ENCODE data around the gene ERP27.

The ERP27 gene

DNA sequence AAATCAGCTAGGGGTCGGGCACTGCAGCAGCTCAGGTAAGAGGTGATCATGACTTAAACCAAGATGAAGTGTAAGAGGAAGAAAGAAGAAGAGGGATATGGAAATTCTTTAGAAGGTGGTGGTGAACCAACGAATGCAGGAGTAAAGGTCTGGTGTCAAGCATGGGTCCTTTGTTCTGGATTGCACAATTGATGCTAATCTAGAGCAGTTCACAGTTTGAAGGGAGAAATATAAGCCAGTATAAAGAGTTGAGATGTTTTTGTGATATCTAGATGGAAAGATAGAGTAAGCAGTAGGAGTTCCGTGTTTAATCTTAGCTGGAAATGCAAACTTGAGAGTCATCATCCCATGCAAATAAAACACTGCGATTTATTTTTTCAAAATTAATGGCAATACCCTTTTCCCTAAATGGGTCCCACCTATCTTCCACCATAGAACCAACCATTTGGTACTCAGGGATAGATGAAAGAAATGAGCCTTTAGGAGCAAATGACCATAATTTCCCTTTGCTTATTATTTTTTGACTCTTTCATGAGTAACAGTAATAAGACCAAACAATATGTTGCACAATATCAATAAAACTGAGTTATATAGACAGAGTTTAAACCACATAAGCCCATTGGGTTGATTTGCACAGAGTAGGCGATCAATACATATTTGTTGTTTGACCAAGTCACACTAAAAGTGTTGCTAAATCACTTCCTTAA lies 37.7 kb downstream of the ERP27 start:
- DNase-seq, result no peak

DNA sequence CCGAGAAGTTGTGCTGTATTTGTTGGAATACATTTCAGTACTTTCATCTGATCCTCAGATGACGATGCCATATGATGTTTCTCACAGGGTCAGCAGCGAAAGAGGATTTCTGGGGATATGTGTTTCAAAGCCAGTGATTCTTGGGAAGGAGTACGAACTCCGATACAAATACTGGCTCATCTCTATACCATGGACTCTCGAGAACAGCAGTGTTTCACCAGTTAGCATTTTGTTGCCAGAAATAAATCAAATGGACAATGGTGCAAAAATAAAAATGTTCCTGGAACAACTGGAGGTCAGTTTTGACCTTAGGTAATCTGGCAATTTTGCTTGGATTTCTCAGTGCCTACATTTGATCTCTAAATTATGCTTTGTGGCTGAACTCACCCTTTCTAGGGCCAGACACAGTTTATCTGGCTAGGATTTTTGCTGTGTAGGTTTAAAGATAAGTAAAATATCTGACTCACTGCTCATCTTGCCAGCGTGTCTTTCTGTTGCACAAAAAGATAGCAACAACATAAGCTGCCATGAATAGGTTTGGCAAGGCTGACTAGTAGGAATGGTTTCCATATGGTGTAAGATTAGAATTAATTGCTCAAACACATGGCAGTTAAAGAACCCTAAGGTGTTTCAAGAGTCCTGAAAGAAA lies 41.7 kb downstream of the ERP27 start:
- no peak for DNase-seq

DNA sequence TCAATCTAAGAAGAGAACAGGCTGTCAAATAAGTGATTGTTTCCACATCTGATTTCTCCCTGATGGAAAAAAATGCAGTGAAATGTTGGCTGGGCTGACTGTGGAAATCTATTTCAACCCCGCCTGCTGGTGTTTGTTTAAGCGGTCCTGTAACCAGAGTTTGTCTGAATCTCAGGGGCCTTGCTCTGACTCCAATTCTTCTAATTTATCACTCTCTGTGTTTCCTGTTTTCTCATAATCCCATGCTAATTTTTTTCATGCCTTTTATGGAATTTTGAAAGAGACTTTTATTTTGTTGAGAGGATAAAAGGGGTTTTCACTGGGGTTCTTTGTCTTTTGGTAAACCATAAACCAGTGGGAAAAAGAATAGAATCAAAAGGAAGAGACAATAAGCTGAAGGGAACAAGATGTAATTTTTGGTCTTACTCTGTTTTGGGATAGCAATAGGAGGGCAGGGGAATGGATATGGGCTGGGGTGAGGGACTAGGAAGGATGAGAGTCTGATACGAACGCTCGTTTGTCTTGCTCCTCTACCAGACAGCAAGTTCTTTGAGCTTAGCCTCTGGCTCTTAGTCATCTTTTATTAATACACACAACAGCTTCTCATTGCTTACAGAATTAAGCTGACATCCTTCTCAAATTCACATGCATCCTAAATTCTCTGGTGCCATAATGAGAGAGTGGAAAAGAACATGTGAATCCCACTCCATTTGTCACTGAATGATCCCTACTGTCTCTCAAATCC lies 44.7 kb downstream of the ERP27 start:
- no peak for DNase-seq

DNA sequence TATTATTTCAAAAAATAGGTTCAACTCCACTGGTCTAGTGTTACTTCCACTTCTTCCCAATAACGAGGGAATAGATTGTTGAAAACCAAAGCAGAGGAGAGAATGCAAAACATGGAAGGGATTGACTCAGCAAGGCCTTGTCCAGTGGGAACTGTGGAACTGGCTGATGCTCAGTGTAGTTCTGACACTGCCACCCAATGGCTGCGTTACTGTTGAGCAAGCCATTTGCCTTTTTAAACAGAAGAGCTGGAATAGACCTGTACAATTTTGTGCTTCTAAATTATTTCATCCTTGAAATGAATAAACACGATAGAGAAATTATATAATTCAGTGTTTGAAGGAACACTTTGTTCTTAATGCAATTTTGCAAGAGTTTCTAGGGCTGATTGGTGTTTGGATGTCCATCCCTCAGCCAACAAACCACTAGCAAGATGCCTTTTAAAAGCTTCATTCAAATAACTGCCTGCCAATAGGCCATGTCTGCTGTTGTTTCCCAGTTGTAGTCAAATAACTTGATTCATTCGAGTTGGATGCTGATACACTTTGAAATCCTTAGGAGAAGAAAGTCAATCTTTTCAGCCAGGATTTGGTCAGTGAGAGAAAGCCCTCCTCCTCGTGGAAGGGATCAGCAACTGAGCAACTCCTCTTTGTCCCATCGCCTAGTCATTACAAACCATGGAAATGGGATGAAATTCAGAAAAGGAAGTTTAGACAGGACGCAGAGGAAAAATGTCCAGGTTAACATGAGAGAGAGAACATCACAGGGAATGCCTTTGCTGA lies 45.4 kb downstream of the ERP27 start:
- no peak for DNase-seq

DNA sequence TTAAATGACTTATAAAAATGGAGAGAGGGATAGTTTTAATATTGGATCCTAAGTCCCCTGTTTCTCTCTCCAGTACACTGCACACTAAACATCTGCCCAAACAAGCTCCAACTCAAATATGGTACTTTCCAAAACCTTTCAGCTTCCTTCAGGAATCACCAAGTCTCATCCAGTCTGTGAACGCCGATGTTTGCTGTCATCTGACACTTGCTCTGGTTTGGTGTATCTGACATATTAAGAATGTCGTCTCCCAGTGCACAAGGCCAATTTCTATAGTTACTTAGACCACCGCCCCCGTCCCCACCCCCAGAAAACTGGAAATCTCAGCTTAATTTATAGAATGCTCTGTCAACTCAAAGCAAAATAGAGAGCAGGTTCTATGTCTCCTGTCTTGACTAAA lies 47.6 kb downstream of the ERP27 start:
- no peak for DNase-seq

DNA sequence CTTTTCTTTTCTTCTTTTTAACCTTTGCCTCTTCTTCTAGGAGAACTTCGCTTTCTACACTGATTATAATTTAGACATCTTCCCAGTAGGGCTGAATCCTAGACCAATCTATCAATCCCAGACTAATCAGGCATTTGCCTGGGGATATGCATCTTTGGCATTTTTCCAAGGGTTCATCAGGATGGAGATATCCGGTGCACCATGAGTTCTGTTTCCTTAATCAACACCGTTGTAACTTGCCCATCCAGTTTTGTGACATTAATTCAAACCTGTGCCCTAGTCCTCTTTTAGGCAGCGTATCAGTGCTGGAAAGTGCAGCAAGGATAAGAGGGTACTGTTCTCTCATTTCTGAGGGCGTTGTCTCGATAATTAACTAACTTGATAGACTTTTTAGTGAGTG lies 52.1 kb downstream of the ERP27 start:
- DNase-seq, result no peak

DNA sequence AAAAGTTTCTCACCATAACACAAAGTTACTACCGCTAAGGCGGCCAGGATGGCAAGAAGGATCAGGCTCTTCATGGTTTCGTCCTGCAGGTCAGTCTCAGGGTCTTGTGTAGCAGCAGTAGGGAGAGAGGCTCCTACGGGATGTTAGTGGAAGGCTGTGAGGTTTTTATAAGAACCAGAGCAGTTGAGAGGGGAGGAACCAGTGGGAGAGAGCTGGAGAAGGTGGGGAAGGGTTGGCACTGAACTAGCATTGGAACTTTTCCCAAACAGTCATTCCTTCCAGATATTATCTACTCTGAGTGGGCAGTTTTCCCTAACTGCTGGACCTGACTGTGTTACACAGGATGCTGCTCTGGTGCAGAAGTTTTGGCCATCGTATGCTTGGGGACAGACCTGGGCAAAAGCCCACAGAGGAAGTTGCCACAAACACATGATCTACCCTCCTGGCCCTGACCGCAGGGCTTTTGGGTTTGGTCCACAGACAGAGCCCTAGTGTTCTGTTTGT lies 52.6 kb downstream of the ERP27 start, which contains the start of gene MGP:
TSS of gene MGP (minus strand) at position 137 of the 504 bp plus-strand sequence. CDS start at position 74, 63 bp downstream.
- no peak for DNase-seq

DNA sequence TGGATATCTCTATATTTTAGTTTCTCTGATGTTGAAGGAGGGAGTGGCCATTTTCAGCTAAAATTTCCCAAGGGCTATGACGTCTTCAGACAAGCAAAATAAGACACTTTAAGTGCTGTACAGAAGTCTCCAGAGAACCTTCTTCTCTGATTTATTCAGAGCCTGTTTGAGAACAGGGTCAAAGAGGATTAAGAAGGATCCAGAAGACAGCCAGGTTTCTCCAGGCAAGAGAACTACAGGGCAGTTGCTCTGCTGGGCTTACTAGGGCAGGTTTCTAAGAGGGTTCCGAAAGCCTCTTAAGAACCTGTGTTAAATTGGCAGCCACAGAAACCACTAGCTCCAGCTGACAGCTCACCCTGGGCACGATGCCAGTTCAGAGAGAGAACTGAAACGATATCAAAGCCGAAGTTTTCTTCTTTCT lies 53.9 kb downstream of the ERP27 start:
- peak; percentile 85 for DNase-seq

DNA sequence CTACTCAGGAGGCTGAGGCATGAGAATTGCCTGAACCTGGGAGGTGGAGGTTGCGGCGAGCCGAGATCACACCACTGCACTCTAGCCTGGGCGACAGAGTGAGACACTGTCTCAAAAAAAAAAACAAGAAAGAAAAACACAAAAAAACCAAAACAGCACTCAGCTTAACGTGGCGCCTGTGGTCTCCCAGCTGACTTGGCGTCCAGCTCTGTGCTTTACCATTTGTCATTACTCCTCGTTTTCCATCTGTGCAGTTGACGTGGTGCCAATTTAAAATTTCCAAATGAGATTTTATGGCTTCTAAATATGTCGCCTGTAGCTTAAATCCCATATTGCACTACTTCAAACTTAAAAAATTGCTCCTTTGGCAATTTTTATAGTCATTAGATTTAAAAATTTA lies 54.7 kb downstream of the ERP27 start:
- DNase-seq, result no peak

DNA sequence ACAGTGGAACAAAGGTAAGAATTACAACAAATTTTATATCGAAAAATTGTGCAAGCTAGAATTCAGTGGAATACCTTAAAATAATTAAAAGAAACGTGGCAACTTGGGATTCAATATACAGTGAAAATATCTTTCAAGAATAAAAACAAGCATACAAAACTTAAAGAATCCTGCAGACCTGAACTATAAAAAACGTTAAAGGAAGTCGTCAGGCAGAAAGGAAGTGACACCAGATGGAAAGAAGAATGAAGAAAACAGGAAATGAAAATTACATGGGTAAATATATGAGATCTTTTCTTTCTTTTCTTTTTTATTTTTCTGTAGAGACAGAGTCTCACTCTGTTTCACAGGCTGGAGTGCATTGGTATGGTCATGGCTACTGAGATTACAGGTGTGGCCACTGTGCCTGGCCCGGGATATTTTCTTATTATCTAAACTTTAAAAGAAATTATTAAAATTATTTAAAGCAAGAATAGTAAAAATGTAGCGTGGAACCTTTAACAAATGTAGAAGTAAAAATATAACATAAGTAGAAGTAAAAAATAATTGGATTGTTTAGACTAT lies 57.4 kb downstream of the ERP27 start:
- DNase-seq, result no peak

DNA sequence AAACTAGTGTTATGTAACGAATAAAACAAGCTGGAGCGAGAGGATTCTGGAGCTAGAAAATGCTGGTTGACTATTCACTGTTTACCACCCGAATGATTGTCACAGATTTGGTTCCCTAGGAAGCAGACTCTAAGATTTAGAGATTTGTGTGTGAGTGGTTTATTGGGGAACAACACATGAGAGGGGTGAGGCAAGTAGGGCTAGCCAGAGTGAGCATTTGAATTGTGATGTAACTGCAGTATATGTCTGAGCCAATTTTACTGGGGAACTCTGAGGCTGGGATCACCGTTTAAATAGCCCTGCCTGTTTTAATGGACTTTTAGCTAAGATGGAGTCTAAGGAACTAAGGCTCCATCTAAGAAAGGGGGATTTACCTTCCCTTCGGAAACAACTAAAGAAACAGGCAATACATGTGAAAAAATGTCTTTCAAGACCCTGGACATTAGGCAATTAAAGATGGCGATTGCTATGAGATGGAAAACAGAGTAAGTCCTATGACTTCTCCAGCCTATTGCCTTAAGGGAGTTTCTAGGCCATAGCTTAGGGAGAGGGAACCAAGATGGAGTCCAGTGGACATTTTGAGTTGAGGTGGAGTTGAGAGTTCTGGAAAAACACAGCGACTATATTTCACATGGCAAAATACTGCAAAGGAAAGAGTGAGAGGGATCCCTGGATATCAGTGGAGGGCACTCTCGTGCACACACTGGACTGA lies 59.0 kb downstream of the ERP27 start:
- no peak for DNase-seq

DNA sequence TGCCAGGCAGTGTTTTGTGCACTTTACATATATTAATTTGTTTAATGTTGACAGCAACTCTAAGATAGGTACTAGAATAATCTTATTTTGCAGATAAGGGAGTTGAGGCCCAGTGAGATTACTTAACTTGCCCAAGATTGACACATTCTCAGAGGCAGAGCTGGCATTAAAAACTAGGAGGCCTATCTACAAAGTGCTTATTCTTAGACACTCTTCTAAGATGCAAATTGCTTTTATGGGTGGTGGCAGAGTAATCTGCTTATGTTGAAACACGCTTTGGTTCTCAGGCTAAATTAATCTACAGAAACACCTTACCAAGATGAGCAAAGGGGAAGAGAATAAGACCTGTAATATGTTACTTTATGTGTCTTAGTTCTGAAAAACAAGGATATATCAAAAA lies 59.8 kb downstream of the ERP27 start:
- DNase-seq, result no peak

DNA sequence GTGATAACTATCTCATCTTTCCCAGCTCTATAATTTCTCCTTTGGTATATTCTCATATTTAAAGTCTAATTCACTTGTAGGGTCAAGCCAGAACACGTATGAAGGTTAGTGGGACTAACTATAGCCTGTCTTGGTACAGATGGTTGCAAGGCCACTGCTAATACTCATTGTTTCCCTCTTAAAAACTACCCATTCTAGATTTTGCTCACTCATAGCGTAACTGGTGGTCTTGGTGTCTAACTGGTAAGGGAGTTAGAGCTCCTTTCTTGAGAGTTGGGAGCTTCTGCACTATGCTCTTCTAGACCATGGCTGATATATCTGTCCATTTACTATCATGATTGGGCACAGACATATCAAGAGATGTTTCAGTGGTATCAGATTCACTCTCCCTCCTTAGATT lies 61.5 kb downstream of the ERP27 start:
- no peak for DNase-seq

DNA sequence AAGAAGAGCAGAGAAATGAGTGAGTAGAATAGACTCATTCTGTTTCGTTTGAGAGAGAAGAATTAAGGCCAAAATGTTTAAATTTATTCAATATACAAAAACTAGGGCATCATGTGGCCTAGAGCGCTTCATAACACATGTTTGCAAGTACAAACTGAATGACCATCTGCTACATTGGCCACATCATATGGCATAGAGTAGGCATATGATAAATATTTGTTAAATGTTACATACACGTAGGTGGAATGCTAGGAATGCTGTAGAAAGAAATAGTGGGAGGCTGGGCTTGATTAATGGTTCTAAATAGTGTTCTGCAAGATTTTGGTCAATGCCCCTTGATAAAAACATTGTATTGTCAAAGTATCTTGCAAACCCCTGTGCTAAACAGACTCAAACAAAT lies 63.5 kb downstream of the ERP27 start:
- no peak for DNase-seq

DNA sequence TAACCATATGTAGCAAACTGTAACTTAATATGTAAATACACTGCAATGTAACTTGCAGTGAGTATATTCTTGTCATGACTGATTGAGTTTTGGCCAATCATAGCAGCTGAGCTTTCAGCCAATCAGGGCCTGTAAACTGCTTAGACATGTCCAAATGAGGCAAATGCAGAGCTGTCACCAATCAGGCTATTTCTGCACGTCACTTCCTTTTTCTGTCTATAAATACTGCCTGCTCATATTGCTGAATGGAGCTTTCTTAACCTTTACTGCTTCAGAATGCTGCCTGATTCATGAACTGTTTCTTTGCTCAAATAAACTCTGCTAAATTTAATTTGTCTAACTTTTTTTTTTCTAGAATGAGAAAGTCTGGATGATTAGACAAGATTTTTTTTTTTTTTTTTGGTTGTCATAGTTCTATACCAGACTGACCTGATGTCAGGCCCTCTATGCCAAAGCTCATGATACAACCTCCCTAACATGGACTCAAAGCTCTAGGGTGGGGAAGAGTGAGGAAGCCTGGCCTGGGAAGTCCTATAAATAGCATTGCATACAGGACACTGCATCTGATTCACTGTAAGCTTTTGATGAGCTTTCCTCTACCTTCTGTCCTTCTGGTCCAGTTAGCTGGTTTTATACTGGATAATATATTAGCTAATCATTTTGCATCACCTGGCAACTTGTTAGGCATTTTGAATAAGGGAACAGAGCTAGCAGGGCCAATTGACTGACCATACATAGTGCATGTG lies 64.7 kb downstream of the ERP27 start:
- no peak for DNase-seq

DNA sequence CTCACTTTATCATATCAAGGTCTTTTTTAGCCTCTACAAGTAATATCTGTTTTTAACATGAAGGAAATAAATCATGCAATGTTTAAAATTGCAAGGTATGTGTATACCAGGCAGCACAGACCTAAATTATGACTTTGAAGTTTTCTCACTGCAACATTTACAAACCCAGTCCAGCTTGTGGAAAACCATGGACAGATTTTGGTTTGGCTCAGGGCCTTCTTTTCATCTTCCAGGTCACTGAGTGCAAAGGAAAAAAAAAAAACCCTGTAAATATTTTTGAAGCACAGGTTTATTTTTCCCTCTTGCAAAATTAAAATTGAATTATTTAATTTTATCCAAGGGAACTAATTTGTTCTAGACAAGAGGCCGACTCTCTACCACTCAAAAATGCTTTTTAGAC lies 66.5 kb downstream of the ERP27 start:
- DNase-seq, result no peak

DNA sequence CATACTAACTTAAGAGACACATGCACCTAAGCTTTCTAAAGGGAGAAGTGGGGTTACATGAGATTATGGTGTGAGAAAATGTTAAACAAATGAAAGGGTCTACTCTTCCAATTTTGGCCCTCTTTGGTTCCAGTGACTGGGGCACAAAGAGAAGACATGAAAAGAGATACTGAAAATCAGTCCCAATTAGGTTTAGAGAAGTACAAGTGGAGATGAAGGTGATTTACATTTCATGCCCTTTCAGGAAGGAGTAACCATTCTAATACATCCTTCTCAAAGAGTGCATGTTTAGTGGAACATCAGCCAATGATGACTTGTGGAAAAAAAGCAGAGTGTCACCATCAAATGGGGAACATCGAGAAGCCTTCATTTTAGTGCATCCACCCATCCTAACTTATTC lies 67.1 kb downstream of the ERP27 start:
- no peak for DNase-seq

DNA sequence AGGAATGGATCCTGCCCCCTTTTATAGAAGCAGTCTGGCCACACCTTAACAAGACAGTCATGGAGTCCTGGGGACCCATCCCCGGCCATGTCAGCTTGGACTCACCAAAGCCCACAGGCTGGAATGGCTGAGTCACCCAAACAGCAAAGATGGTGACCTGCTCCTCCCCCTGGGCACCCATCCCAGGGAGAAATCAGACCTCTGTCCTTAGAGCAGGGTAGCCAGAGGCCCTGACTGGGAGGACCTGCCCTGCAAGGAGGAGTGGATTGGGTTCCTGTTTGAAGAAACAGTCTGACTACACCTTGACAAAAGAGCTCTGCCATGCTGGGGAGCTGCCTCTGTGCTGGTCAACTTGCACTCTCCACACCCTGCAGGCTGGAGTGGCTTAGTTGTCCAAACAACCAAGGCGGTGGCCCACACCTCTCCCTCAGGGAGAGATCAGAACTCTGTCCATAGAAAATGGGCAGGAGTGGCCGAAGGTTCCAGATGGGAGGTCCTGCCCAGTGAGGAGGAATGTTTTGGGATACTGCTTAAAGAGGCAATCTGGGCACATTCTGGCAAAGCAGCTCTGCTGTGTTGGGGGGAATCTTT lies 69.3 kb downstream of the ERP27 start:
- no peak for DNase-seq
